ENCODE measurements around the gene PIP4K2A.

DNA sequence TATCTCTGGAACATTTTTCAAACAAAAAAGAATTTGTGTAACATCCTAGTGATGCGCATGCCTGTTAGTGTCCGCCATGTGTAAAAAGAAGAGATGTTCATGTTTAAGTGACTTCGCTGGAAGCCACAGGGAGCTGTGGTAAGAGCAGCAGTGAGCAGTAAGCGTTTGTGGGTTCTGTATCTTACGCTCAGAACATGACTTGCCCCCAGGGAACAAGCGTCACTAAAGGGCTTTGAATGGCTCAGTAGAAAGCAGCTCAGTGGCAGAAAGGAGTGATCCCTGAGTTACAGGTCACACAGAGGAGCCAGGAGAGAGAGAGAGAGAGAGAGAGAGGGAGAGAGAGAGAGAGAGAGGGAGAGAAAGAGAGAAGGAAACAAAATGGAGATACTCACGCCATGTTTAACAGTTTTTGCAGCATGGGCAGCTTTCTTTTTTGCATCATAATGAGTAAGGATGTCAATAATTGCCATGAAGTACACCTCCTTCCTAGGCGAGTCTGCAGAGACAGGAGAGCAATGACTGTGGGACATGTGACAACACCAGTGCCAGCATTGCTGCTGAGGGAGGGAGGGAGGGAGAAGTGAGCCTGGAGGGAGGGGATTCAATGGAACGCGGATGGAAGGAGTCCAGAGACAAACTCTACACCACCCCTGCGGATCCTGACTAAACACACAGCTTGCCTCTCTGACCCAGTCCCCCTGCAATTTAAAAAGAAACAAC is 174.6 kb downstream of the PIP4K2A start:
- TF ChIP-seq CTCF (IDR thresholded peaks at IDR 0.05) = no peak
- no peak for TF ChIP-seq POLR2A (IDR thresholded peaks at IDR 0.05)
- no peak for TF ChIP-seq EP300 (IDR thresholded peaks at IDR 0.05)
